Measurements from ENCODE around the gene WLS.

Gene WLS

DNA sequence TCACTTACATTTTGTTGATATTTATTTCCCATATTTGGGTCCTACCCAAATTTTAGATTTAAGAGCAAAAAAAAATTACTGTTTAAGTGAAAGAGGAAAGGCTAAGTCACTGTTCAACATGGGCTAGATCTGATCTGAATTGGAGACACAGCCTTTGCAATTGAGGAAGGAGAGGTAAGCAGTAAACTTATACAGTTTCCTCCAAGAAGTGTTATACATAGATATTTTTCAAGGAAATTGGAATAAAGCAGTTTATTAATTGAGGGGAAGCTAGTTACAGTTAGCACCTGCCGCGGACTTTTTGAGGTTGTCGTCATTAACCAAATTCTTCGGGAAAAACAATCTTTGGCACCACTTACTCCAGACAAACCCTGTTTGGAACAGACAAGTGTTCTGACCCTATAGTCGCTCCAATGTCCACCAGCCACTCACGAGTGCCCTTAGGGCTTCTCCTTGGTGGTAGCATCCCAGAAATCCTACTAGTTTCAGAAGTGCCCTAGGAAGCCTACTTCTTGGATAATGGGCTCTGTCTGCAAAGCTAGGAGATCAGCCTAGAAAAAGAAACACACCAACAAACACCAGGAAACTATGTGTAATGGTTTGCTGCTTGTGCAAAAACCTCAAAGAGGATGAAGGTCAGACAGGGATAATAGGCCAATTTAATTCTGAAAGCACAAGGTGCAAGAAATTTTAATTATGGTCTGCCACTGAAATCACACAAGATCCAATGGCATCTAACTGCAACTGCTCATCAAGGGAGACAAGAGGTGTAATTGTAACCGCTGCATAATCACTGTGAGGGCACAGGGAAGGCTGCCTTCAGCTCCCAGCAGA lies 2.5 kb downstream of the WLS start:
- peak overlapping the region; percentile 79 for H3K4me3 ChIP-seq (ENCODE audit: low read depth, low read length)
- TF ChIP-seq, protein P1, sequence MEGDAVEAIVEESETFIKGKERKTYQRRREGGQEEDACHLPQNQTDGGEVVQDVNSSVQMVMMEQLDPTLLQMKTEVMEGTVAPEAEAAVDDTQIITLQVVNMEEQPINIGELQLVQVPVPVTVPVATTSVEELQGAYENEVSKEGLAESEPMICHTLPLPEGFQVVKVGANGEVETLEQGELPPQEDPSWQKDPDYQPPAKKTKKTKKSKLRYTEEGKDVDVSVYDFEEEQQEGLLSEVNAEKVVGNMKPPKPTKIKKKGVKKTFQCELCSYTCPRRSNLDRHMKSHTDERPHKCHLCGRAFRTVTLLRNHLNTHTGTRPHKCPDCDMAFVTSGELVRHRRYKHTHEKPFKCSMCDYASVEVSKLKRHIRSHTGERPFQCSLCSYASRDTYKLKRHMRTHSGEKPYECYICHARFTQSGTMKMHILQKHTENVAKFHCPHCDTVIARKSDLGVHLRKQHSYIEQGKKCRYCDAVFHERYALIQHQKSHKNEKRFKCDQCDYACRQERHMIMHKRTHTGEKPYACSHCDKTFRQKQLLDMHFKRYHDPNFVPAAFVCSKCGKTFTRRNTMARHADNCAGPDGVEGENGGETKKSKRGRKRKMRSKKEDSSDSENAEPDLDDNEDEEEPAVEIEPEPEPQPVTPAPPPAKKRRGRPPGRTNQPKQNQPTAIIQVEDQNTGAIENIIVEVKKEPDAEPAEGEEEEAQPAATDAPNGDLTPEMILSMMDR (conservative IDR thresholded peaks at IDR 0.05; ENCODE audit: low read depth, low read length): no peak
- DNase-seq (ENCODE audit: low read depth): no peak

DNA sequence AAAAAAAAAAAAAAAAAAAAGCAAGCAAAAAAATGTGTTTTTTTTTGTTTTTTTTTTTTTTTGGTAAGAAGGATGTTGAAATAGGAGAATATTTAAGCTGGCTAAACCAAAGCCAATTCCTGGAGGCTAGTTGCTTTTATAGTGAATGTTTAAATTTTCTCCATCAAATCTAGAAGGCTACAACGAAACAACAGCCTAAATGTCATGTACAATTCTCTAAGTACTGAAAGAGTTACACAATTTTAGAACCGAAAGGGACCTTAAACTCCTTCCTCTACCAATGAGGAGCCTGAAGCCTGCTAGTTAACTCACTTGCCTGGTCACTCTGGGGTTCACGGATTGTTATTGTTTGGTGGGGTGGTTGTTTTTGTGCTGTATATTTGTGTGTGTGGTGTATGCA lies 3.5 kb downstream of the WLS start:
- DNase-seq (ENCODE audit: low read depth): peak; percentile 51
- H3K4me3 ChIP-seq (ENCODE audit: low read depth, low read length): peak overlapping the region; percentile 1
- TF ChIP-seq, protein P1 (conservative IDR thresholded peaks at IDR 0.05; ENCODE audit: low read depth, low read length): no peak

DNA sequence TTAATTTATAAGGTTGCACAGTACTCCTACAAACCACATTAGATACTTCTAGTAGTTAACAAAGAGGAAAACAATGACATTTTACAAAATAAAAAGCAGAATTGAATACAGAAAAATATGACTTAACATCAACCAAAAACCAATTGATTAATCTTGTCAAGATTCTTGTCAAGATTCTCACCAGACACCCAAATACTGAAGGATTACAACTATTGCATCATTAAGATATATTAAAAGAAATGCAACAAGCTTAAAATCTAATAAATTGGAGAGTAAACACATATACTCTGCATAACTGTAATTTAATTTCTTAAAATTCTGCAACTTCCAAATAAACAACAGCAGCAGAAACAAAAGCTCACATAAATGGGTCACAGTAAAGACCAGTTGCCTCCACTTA lies 4.7 kb downstream of the WLS start:
- H3K4me3 ChIP-seq (ENCODE audit: low read depth, low read length): no peak overlapping the region
- DNase-seq (ENCODE audit: low read depth): no peak
- TF ChIP-seq, protein P1 (conservative IDR thresholded peaks at IDR 0.05; ENCODE audit: low read depth, low read length): no peak

DNA sequence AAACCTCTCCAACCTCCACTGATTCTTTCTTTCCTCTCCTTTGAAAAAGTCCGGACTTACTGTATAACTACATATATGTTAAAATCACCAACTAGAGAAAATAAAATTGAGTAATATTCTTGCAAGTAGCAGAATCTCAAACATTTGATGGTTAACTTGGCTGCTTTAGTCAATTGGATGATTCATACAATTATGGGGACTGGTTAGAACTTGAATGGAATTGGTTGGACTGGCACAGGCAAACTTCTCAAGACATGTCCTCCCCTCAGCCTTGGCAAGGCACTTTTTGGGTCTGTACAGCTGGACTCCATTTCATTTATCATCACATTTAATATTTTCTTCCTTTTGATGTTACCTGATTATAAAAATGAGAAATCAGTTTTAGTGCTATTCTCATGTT lies 6.5 kb downstream of the WLS start:
- no peak overlapping the region for H3K4me3 ChIP-seq (ENCODE audit: low read depth, low read length)
- TF ChIP-seq, protein P1 (conservative IDR thresholded peaks at IDR 0.05; ENCODE audit: low read depth, low read length): no peak
- no peak for DNase-seq (ENCODE audit: low read depth)

DNA sequence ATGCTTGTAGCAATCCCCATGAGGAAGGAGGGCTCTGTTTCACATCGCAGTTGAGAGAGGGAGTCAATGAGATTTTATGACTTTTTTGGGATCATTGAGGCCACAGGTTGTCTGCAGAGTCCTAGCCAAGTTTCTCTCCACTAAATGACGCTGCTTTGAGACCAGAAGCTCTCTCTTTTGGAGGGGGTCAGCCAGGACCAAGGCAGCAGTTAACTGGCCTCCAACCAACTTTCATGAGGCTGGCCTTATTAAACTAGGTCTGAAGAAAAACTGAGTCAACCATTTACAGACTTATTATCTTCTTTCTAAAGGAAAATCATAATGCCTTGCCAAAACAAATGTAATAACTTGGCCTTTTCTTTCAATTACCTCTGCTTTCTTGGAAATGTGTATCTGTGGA lies 8.6 kb downstream of the WLS start:
- no peak for DNase-seq (ENCODE audit: low read depth)
- TF ChIP-seq, protein P1 (conservative IDR thresholded peaks at IDR 0.05; ENCODE audit: low read depth, low read length): no peak
- H3K4me3 ChIP-seq (ENCODE audit: low read depth, low read length): no peak overlapping the region

DNA sequence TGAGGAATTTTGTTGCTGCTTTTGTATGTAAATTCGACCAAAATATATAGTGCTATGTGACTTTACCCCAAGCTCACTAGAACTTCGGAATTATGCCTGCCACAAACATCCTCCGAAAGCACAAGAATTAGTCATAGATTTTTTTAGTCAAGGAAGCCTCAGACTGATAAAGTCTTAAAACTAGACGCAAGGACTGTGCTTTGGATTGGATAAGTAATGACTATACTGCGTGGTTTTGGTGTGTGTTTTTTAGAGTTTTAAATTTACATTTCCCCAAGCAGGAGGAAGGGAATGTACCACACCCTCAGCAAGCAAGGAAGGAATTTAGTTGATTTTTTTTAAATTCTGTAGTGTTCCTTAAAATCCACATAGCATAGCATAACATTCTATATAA lies 10.3 kb downstream of the WLS start:
- TF ChIP-seq, protein P1 (conservative IDR thresholded peaks at IDR 0.05; ENCODE audit: low read depth, low read length): no peak
- peak; percentile 68 for DNase-seq (ENCODE audit: low read depth)
- H3K4me3 ChIP-seq (ENCODE audit: low read depth, low read length): no peak overlapping the region

Measured in choroid plexus epithelial cell (primary cell).